OCI-M2 (cell line): ENCODE results near the gene FGF14.

Experiments used
- DNase-seq: peaks from one replicate; lab custom pipeline; 2025; ENCODE audit not compliant: unreplicated experiment; lab: John Stamatoyannopoulos, UW

FGF14 gene

GRCh38 chr13:101697745-101698144, 704.1 kb downstream of the FGF14 start:
- no peak for DNase-seq

DNA sequence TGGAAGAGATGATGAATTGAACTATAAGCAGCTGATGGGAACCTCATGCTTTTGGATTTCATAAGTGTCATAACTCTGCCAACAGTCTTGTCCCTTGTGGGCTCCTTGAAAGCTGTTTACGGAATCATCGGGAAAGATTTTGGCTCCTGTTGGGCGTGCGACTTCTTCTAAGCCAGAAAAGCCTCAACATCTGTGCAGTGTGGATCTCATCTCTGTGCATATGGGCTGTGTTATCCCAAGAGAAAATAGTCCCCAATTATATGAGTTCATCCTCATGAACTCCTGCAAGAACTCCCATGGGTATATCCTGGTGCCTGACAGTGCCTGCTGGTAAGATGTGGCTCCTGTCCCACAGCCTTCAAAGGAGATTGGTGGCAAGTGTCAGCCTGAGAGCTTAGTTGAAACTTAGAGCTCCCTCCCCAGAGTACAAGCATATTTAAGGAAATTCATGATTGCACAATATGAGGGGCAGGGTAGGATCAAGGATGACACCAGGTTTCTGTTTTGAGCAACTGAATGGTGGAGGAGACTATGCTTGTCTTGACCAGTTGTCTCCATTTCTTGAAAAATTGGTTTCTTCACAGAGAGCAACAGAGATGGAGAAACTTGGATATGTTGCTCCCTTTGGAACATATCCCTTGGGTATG, 705.9 kb downstream of the FGF14 start:
- no peak for DNase-seq

DNA sequence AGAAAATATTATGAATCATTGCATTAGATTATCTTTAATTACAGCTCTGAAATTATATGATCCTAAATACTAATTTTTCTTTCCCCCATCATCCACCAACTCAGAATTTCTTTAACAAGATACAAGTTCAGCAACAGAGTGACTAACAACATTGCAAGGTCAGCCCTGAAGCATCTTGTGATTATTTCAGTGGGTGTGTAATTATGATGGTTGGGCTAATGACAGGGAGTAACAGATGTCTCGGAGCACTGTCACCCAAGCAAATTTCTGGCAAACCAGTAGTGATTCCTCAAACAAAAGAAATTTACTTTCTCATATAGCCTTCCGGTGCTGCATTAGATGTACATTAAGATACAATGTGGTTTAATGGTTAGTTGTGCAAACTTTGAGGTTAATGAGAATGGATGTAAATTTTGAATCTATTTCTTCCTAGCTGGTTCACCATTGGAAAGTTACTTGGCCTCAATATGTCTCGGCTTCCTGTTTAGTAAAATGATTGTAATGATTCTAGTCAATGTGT, 710.4 kb downstream of the FGF14 start:
- DNase-seq = no peak

- DNase-seq = no peak
Observed at GRCh38 chr13:101690871-101691270, 711.0 kb downstream of the FGF14 start.

- no peak for DNase-seq
Observed at GRCh38 chr13:101686003-101686402, 715.8 kb downstream of the FGF14 start.

DNA sequence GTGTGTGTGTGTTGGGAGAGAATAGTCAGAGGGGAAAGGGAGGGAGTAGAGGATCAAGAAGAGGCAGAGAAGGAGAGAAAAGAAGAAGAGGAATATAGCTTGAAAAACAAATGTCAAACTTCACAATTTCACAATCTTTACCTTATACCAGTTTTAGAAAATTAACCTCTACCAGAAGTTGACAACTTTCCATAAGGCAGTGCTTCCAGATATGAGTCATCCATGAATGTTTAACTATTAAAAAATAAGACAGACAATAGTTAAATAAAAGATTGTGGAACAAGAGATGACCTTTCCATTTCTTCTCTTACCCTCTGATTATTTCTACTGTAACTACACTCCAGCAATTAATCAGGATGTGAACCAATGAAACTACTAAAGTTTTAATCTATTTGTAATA, 720.0 kb downstream of the FGF14 start:
- DNase-seq = no peak

- no peak for DNase-seq
Observed at GRCh38 chr13:101673360-101674105, 728.3 kb downstream of the FGF14 start.

GRCh38 chr13:101661839-101662238, 740.0 kb downstream of the FGF14 start:
- DNase-seq = no peak
